GM18873 (cell line): ENCODE measurements around the gene UCP2.
"Not testable (repeated sequence)": the region's sequence is repeated elsewhere in the genome, so short reads cannot be mapped to it uniquely, and the experiment has no call there.

Experiments
- ATAC-seq: cut with Tn5 transposase; IDR thresholded peaks from one replicate; pipeline ENCODE4 v1.9.1; 2021; ENCODE audit warnings: mild to moderate bottlenecking, moderate library complexity, moderate number of reproducible peaks; ENCODE audit not compliant: unreplicated experiment, low FRiP score

UCP2 gene

DNA sequence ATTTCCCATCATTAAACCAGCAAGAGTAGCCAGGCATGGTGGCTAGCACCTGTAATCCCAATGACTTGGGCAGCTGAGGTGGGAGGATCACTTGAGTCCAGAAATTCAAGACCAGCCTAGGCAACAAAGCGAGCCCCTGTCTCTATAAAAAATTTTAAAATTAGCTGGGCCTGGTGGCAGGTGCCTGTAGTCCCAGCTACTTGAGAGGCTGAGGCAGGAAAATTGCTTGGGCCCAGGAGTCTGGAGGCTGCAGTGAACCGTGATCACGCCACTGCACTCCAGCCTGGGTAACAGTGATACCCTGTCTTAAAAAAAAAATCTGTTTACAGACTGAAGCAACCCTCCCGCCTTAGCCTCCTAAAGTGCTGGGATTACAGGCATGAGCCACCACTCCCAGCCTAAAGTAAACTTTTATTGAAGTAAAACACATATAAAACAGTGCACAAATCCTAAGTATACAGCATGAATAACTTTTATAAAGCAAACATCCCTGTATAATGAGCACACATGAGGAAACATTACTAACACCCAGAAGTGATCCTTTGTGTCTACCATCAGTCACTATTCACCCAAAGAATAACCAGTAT, 13.6 kb upstream of the UCP2 start:
- ATAC-seq = no peak

DNA sequence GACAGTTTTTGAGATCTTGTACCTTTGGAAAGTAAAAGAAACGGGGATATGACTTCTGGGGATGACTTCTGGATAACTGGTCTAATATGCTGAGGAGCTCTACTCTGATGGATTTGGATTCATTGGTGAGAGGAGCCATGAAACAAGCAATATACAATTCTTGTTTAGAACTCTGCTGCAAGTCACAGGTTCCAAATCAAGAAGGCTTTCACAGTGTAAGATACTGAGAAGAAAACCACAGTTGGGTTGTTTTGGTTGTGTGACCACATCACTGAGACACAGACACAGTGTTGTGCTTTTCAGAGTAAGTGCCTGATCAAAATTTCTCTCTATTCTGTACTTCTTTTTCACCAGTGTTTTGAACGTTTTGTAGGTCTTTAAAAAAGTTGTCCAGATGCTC, 13.1 kb upstream of the UCP2 start:
- peak; percentile 42 for ATAC-seq

- no peak for ATAC-seq
Observed at GRCh38 chr11:73995247-73995646, 12.6 kb upstream of the UCP2 start.

GRCh38 chr11:73991471-73992006, 8.9 kb upstream of the UCP2 start:
- ATAC-seq = no peak

GRCh38 chr11:73990730-73991129, 8.1 kb upstream of the UCP2 start:
- no peak for ATAC-seq

- ATAC-seq = no peak
Observed at GRCh38 chr11:73989156-73989555, 6.5 kb upstream of the UCP2 start.

DNA sequence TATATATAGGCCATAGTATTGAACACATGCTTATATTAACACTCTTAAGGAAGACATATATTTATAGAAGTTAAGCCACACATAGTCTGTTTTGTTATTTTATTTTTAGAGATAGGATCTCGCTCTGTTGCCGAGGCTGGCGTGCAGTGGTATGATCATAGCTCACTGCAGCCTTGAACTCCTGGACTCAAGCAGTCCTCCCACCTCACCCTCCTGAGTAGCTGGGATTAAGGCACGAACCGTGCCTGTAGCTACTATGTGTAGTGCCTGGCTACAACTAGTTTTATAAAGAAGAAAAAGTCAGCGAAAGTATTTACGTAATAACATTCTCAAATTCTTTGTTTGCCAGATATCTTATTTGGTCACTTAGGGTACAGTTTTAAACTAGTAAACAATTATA, 5.6 kb upstream of the UCP2 start:
- ATAC-seq = no peak

DNA sequence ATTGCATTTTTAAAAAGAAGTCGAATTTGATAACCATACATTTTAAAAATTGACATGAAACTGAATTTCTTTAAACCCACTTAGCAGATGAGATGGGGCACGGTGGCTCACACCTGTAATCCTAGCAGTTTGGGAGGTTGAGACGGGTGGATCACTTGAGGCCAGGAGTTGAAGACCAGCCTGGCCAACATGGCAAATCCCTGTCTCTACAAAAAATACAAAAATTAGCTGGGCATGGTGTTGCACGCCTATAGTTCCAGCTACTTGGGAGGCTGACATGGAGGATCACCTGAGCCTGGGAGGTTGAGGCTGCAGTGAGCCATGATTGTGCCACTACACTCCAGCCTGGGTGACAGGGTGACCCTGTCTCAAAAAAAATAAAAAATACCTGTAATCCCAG, 3.0 kb upstream of the UCP2 start:
- ATAC-seq = not testable (repeated sequence)

GRCh38 chr11:73983741-73984538, 1.3 kb upstream of the UCP2 start:
- ATAC-seq = no peak

DNA sequence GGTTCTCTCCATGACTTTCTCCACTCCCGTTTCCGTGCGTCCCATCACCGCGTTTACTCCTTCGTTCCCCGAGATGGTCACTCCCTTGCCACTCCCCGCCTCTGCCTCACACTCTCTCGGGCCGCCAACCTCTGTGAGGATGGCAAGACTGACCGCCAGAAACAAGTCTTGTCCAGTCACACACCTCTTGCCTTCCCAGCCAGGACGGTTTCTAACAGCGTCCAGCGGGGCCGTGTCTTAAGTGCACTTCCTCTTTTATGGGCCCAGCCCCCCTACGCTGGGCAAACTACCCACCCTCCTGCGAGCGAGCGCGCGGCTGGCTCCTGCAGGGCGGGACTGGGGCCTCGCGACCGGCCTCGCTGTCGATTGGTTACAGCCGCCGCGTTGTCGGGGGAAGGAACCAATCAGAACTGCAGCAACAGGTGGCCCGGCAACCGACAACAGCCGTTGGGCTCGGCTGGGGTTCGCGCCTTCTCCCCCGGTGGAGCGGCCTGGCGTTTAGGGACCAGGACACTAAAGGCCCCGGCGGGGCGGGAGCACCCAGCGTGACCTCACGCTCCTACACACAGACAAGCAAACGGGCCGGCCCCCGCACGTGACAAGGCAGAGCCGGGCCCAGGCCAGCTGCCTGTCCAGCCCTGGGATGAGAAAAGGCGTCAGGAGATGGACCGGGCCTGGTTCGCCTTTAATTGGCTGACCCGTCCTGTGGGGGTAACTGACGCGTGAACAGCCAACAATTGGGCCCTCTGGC, 522 bp upstream of the UCP2 start:
- ATAC-seq = peak; percentile 62

GRCh38 chr11:73981051-73981805, 1.4 kb downstream of the UCP2 start:
- ATAC-seq = no peak

GRCh38 chr11:73980001-73980961, 2.4 kb downstream of the UCP2 start:
- no peak for ATAC-seq

DNA sequence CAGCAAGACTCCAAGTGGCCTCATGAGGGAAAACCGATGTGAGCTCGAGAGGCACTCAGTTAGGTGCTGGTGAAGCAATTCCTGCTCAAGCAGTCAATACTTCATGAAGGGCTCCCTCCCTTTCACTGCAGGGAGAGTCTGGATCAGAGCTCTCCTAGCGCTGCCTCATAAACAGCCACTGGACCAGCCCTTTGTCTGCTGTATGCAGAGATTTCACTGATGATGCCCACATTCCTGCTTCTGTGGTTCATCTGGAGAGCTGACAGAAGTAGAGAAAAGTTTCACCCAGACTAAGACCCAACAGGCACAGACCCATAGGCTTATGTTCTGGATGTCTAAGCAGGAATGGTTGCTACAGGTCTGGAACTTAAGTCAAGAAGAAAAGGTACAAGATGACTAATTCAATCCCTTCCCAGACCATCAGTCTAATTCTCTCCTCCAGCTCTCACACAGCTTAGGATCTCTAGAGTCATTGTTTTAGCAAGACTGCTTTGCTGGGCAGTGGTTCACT, 4.0 kb downstream of the UCP2 start:
- ATAC-seq = no peak

- ATAC-seq = no peak
Observed at GRCh38 chr11:73977856-73978519, 4.7 kb downstream of the UCP2 start.

- ATAC-seq = no peak
Observed at GRCh38 chr11:73976451-73977151, 6.0 kb downstream of the UCP2 start.

DNA sequence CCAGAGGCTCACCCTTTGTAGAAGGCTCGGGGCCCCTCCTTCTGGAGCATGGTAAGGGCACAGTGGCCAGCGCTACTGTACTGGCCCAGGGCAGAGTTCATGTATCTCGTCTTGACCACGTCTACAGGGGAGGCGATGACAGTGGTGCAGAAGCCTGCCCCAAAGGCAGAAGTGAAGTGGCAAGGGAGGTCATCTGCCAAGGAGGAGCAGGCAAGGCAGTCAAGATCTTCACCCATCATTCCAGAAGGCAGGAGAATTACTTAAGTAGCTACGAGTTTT, 7.2 kb downstream of the UCP2 start:
- no peak for ATAC-seq

GRCh38 chr11:73974604-73975478, 7.8 kb downstream of the UCP2 start:
- ATAC-seq = no peak
